Activated naive CD4-positive, alpha-beta T cell treated with anti-CD3 and anti-CD28 coated beads, Interleukin-2, amount 50 U/mL, for 24 hours (primary cell): ENCODE results near the gene TACC2.

Source experiments
- H3K27ac Mint-ChIP-seq: one replicate; pipeline ENCODE4 v1.8.0; 2021; ENCODE audit warnings: mild to moderate bottlenecking, mixed read lengths
- H3K27me3 Mint-ChIP-seq: one replicate; pipeline ENCODE4 v1.8.0; 2021; ENCODE audit warnings: mixed read lengths
- H3K36me3 Mint-ChIP-seq: one replicate; pipeline ENCODE4 v1.8.0; 2021; ENCODE audit warnings: mixed read lengths
- H3K4me1 Mint-ChIP-seq: one replicate; pipeline ENCODE4 v1.8.0; 2021; ENCODE audit warnings: mixed read lengths
- H3K4me3 Mint-ChIP-seq: one replicate; pipeline ENCODE4 v1.8.0; 2021; ENCODE audit warnings: mild to moderate bottlenecking, mixed read lengths
- H3K9me3 Mint-ChIP-seq: one replicate; pipeline ENCODE4 v1.8.0; 2021; ENCODE audit warnings: mixed read lengths

TACC2 gene

GRCh38 chr10:122162671-122163173 is 173.8 kb downstream of the TACC2 start:
- Mint-ChIP-seq H3K27ac (no peak overlapping the region), H3K9me3 (no peaks in the 10 kb centered on the region), H3K4me3 (no peak overlapping the region), H3K4me1 (peaks cover 10% of the 10 kb centered on the region), H3K27me3 (peaks cover 51% of the 10 kb centered on the region), H3K36me3 (no peaks in the 10 kb centered on the region)

DNA sequence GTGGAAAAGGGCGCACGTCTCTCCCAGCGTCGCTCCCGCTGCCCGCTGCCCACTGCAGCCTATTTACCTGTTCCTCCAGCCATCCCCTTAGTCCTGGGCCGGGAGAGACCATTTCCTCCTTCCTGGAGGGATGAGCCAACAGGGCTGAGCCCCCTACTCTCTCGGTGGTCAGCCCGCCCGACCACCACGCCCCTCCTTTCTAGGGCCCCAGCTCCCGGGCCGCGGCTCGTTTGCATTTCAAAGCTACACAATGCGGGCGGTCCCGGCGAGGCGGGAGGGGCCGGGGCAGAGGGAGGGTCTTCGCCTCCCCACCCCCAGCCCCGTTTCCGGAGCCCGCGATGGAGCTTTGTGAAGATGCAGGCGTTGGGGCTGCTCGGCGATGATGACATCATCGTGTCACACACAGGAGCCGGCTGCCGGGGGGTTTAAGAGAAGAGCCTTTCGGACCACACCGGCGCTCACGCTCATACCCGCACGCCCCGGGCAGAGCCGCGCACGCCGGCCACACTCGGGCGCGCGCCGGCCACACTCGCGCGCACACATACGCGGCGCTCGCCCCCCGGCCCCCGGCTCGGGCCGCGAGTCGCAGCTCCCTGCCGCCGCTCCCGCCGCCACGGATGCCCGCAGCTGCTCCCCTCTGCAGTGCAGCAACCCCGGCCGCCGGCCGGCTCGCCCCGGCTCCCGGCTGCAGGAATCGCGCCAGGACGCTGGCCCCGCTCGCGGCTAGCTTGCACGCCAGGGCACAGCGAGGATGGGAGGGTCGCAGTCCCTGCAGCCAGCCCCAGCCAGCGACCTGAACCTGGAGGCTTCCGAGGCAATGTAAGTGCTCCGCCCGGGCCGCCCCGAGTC is 174.4 kb downstream of the TACC2 start:
- H3K27ac Mint-ChIP-seq = no peak overlapping the region
- peaks cover 10% of the 10 kb centered on the region for H3K4me1 Mint-ChIP-seq
- H3K9me3 Mint-ChIP-seq = no peaks in the 10 kb centered on the region
- peaks cover 50% of the 10 kb centered on the region for H3K27me3 Mint-ChIP-seq
- H3K36me3 Mint-ChIP-seq = no peaks in the 10 kb centered on the region
- H3K4me3 Mint-ChIP-seq = no peak overlapping the region

- H3K4me1 Mint-ChIP-seq = peaks cover 10% of the 10 kb centered on the region
- no peaks in the 10 kb centered on the region for H3K36me3 Mint-ChIP-seq
- peak overlapping the region; percentile 26 for H3K4me3 Mint-ChIP-seq
- no peaks in the 10 kb centered on the region for H3K9me3 Mint-ChIP-seq
- no peak overlapping the region for H3K27ac Mint-ChIP-seq
- peaks cover 48% of the 10 kb centered on the region for H3K27me3 Mint-ChIP-seq
Measured at GRCh38 chr10:122164023-122164601, 175.1 kb downstream of the TACC2 start.

- peaks cover 45% of the 10 kb centered on the region for H3K27me3 Mint-ChIP-seq
- H3K27ac Mint-ChIP-seq = no peak overlapping the region
Measured at GRCh38 chr10:122164815-122165483, 176.0 kb downstream of the TACC2 start.

DNA sequence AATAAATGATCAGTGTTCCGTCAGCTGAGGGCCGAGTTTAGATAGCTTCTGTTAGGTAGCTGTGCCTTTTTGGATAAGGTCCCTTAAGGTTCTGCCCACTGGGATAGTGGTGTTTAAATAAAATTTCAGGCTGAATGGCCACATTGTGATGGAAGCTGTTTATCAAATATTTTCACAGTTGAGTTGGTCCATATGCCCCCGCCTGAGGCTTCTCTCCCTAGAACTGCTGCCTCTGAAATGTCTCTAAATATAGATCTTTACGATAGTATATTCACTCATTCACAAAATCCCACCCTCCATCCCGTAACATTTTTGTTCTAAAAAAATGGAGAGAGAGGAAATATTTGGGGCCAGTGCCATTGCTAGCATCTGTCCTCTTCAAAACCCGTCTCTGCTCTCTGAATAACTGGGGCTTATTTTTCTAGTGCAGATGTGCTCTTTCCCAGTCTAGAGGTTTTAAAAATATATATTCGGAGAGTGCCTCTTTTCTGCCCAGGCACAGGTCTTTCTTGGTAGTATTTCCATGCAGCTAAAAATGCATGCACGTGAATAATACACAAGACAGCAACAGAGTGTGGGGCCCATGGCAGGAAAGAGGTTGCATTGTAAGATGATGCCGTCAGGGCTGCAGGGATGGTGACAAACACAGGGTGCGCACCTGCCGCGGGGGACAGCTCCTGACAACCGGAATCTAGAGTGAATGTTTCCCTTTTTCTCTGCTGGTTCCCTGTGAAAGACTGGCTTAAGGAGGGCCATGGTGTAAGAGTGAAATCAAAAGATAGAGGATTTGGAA is 176.7 kb downstream of the TACC2 start:
- Mint-ChIP-seq H3K27ac (no peak overlapping the region), H3K9me3 (no peaks in the 10 kb centered on the region), H3K4me3 (no peak overlapping the region), H3K36me3 (no peaks in the 10 kb centered on the region), H3K27me3 (peaks cover 45% of the 10 kb centered on the region), H3K4me1 (peaks cover 10% of the 10 kb centered on the region)

More at GRCh38 chr10:122164815-122165483, 176.0 kb downstream of the TACC2 start:
- Mint-ChIP-seq H3K4me1 (peaks cover 10% of the 10 kb centered on the region), H3K4me3 (peak overlapping the region; percentile 26), H3K36me3 (no peaks in the 10 kb centered on the region), H3K9me3 (no peaks in the 10 kb centered on the region)

GRCh38 chr10:122168101-122168500 is 179.1 kb downstream of the TACC2 start:
- H3K9me3 Mint-ChIP-seq = no peaks in the 10 kb centered on the region
- H3K36me3 Mint-ChIP-seq = no peaks in the 10 kb centered on the region
- peaks cover 10% of the 10 kb centered on the region for H3K4me1 Mint-ChIP-seq
- H3K27ac Mint-ChIP-seq = no peak overlapping the region
- H3K4me3 Mint-ChIP-seq = no peak overlapping the region
- peaks cover 31% of the 10 kb centered on the region for H3K27me3 Mint-ChIP-seq

DNA sequence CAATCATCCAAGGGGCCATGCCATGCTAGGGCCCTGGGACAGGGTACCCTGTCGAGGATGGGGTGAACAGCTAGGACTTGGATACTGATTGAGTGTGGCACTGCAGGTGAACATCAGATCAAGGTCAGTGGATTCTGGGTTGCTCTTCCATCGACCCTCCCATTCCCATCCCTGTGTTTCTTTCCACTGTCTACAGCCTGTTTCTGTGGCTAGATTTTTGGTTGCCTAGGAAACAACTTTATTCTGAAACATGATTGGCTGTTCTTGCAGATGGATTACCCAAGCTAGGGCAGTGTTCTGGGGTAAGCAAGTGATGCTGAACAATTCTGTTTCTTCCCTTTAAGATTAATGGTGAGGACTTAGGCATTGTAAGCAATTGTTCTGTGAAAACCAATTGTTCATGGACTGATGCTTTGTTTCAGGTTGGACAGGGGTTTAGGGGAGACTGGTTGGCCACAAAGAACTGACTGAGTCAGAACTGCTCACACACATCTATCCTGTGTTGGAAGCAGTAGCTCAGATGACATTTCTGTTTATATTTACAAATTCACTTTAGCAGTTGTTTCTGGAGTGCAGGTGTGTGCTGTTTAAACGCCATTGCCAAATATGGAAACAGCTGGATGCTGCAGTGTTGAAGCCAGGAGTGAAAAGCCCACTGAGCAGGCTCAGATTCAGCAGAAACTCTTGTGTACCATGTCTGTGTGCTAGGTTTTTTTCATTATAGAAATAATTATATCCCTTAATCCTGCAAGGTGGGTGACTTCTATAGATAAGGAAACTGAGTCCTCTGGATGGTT is 179.8 kb downstream of the TACC2 start:
- Mint-ChIP-seq H3K27ac (no peak overlapping the region), H3K4me1 (peaks cover 10% of the 10 kb centered on the region), H3K27me3 (peaks cover 31% of the 10 kb centered on the region), H3K4me3 (no peak overlapping the region), H3K9me3 (no peaks in the 10 kb centered on the region), H3K36me3 (no peaks in the 10 kb centered on the region)

DNA sequence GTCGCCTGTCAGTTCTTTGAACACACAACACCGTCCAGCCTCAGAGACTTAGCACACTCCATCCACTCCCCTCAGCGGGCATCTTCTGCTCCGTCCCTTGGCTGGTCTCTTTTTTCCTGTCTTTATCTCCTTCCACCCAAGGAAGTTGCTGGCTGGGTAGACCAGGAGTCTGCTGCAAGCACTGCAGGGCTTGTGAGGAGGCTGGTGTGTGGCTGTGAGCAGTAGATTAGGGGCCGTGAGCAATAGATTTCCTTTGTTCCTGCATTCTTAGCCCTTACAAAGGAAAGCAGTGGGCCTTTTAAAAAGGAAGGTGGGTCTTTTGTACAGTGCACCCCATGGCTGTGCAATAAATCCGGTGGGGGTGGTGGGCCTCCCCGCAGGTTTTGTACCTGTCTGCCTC is 181.8 kb downstream of the TACC2 start:
- H3K4me1 Mint-ChIP-seq = no peaks in the 10 kb centered on the region

GRCh38 chr10:122171302-122172075 is 182.5 kb downstream of the TACC2 start:
- Mint-ChIP-seq H3K27ac (no peak overlapping the region), H3K9me3 (no peaks in the 10 kb centered on the region), H3K27me3 (peaks cover 8% of the 10 kb centered on the region), H3K4me3 (no peak overlapping the region), H3K4me1 (no peaks in the 10 kb centered on the region), H3K36me3 (no peaks in the 10 kb centered on the region)

More for the DNA sequence above, 181.8 kb downstream of the TACC2 start:
- H3K36me3 Mint-ChIP-seq = no peaks in the 10 kb centered on the region
- H3K4me3 Mint-ChIP-seq = no peak overlapping the region
- H3K27me3 Mint-ChIP-seq = peaks cover 14% of the 10 kb centered on the region
- H3K9me3 Mint-ChIP-seq = no peaks in the 10 kb centered on the region
- no peak overlapping the region for H3K27ac Mint-ChIP-seq

DNA sequence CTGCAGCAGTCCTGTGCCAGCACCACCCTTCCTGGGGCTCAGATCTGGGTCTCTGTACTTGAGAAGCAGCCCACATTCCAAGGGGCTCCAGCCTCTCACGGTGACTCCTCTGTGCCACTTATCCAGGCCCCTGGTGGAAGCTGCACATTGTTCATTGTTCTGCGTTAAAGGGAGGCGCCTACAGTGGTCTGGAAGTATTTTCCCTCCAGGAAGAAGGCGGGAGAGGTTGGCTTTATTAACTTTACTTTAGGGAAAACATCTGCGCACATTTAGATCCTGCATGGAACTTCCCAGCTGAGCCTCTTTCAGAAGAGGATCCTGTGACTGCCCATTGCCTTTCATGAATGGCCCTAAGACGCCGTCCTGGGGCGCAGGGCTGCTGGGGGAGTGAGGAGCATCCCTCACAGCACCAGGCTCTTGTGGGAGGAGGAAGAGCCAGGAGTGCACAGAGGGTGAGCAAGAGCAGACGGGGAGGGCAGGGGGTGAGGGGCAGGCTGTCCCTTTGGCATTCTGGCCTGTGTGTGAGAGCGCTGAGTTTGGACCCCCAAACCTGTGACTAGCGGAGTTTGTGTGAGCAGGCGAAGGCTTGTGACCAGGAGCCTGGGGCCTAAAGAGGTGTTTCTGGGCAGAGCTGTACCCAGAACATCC is 183.5 kb downstream of the TACC2 start:
- Mint-ChIP-seq H3K27ac (no peak overlapping the region), H3K9me3 (no peaks in the 10 kb centered on the region), H3K27me3 (peaks cover 3% of the 10 kb centered on the region), H3K4me1 (no peaks in the 10 kb centered on the region), H3K36me3 (no peaks in the 10 kb centered on the region), H3K4me3 (no peak overlapping the region)

DNA sequence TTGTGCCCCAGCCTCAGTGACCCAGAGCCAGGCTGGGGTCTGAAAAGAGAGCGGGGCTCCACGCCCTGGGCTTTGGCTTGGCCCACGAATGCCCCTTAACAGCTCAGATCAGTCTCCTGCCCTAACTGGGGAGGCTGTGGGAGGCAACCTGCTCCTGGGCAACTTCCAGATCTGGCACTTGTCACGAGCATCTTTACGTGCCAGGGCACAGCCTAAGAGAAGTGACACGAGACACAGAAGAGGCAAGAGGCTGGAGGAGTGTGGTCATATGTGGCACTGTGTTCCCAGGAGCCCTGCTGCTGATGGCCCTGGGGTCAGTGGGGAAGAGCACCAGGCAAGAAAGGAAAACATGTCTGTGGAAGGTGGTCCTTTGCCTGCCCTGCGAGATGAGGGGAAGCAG is 184.4 kb downstream of the TACC2 start:
- H3K27ac Mint-ChIP-seq = no peak overlapping the region
- H3K36me3 Mint-ChIP-seq = no peaks in the 10 kb centered on the region
- no peak overlapping the region for H3K4me3 Mint-ChIP-seq
- no peaks in the 10 kb centered on the region for H3K9me3 Mint-ChIP-seq
- H3K4me1 Mint-ChIP-seq = no peaks in the 10 kb centered on the region
- peaks cover 3% of the 10 kb centered on the region for H3K27me3 Mint-ChIP-seq

DNA sequence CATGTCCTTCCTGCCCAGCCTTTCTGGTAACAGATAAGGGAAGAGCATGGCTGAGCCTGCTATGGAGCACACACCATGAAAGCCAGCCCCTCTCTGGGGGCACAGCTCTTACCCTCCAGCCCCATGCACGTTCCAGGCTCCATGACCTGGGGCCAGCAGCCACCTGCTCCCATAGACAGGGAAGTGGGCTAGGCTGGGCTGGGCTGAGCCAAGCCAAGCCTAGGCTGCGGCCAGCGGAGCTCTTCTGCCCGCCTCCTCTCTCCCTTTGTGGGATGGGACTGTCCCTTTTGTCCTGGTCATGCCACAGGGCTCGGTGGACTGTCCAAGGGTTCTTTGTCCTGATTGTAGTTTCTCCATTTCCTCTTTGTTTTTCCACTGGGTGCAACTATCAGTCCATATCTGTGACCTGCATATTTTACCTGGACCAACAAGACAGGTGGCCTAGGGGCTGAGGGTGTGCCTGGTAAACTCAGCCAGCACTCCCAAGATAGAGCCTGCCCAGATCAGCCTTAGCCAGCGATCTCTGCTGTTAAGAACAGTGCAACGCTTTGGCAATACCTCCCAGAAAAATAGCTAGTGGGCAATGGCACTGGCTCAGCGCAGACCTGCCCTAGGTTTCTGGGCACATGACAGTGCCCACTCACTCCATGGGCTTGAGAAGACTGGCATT is 184.9 kb downstream of the TACC2 start:
- no peak overlapping the region for H3K27ac Mint-ChIP-seq

More for the DNA sequence above, 184.9 kb downstream of the TACC2 start:
- Mint-ChIP-seq H3K9me3 (no peaks in the 10 kb centered on the region), H3K4me3 (no peak overlapping the region), H3K36me3 (no peaks in the 10 kb centered on the region), H3K27me3 (peaks cover 3% of the 10 kb centered on the region), H3K4me1 (no peaks in the 10 kb centered on the region)
